ENCODE data around the gene ZNF385A.

ZNF385A gene

GRCh38 chr12:54390668-54391551 is 6.4 kb upstream of the ZNF385A start:
- peak; percentile 50 for DNase-seq

GRCh38 chr12:54390176-54390667 is 5.7 kb upstream of the ZNF385A start:
- DNase-seq = no peak

- DNase-seq = no peak
Measured at GRCh38 chr12:54389607-54390175, 5.2 kb upstream of the ZNF385A start.

GRCh38 chr12:54389134-54389508 is 4.6 kb upstream of the ZNF385A start:
- DNase-seq = no peak

- DNase-seq = no peak
Measured at GRCh38 chr12:54388237-54389133, 4.0 kb upstream of the ZNF385A start.

- DNase-seq = no peak
Measured at GRCh38 chr12:54387114-54387467, 2.6 kb upstream of the ZNF385A start.

- DNase-seq = no peak
Measured at GRCh38 chr12:54386403-54387113, 2.0 kb upstream of the ZNF385A start.

- DNase-seq = no peak
Measured at GRCh38 chr12:54385251-54385914, 850 bp upstream of the ZNF385A start.

DNA sequence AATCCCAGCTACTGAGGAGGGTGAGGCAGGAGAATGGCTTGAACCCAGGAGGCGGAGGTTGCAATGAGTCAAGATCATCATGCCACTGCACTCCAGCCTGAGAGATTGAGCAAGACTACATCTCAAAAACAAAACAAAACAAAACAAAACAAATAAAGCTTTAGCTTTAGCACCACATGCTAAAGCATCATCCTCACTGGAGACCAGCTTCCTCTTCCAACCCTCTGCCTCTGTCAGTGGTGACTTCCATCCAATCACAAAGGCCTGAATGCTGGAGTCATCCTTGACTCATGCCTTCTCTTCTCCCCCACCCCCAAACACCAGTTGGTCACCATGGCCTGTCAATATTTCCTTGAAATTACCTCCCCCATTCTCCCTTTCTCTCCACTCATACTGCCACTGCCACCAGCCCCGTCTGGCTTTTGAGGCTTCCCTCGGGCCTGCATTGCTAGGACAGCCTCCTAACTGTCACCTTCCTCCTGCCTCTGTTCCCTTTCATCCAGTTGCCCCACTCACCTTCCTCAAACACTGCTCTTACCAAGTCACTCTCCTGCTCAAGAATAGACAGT is 1.4 kb downstream of the ZNF385A start:
- no peak for DNase-seq

DNA sequence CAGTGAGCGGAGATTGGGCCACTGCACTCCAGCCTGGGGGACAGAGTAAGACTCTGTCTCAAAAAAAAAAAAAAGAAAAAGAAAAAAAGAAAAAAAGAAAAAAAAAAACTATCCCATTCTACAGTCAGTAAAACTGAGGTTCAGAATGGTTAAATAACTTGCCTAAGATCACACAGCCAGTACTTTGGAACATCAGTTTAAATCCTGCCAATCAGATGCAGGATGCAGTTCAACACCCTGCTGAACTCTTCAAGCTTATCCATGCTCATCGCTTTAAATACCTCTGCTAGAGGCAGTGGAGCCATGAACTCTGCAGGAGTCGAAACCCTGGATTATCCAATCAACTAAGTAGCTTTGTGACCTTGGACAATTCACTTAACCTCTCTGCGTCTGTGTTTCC is 3.4 kb downstream of the ZNF385A start:
- DNase-seq = no peak

- peak; percentile 81 for DNase-seq
Measured at GRCh38 chr12:54379398-54380201, 4.9 kb downstream of the ZNF385A start.

DNA sequence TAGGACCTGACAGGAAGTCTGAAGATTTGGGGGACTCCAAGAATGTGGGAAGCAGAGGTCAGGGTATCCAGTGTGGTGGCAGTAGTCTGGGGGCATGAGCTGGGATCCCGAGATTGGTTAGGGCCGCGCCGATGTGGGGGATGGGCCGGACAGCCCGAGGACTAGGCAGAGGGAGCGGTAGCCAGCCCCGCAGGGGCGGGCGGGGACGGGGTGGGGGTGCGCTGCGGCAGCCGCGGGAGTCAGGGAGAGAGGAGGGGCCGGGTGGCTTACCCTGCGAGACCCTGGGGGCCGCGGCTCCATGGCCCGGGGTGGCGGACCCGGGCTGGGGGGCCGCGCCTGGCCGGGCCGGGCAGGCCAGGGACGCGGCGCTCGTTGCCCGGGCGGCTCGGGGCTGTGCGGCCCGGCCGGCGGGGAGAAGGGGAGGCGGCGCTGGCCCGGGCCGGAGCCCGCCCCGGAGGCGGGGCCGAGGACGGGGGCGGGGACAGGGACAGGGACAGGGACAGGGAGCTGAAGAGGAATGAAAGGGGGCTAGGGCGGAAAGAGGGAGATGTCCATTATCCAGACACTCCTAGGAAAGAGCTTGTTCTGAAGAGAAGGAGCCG is 5.6 kb downstream of the ZNF385A start:
- no peak for DNase-seq

GRCh38 chr12:54377797-54378515 is 6.6 kb downstream of the ZNF385A start:
- no peak for DNase-seq

DNA sequence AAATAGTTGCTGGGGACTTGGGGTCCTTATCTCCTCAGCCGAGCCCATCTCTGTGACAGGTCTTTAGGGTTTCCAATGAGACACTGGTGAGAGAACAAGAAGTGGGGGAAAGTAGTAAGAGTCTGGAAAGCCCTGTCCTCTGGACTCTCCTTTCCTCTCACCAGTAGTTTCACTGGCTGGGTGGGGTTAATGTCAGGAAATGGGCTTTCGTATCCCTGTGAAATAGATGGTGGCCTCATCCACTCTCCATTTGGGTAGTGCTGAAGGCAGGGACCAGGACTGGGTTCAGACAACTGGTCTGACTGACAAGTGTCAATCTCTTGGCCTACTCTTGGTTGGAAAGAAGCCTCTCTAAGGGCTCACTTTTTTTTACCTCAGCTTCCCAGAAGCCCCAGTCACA is 7.5 kb downstream of the ZNF385A start:
- no peak for DNase-seq

- DNase-seq = no peak
Measured at GRCh38 chr12:54376596-54376995, 7.9 kb downstream of the ZNF385A start.

DNA sequence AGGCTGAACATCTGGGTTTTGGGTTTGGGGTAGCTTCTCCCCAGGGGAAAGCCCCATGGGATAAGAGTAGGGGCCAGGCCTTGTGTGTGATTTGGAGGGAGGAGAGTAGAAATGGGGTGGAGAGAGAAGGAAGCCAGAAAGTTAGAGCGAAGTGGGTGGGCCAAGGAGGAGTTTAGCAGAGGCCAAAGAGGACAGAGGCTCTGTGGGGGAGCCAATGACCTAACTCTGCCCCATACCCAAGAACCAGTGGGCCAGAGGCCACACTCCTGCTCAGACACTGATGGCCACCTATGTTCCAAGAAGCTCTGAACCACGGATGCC is 9.3 kb downstream of the ZNF385A start:
- no peak for DNase-seq

DNA sequence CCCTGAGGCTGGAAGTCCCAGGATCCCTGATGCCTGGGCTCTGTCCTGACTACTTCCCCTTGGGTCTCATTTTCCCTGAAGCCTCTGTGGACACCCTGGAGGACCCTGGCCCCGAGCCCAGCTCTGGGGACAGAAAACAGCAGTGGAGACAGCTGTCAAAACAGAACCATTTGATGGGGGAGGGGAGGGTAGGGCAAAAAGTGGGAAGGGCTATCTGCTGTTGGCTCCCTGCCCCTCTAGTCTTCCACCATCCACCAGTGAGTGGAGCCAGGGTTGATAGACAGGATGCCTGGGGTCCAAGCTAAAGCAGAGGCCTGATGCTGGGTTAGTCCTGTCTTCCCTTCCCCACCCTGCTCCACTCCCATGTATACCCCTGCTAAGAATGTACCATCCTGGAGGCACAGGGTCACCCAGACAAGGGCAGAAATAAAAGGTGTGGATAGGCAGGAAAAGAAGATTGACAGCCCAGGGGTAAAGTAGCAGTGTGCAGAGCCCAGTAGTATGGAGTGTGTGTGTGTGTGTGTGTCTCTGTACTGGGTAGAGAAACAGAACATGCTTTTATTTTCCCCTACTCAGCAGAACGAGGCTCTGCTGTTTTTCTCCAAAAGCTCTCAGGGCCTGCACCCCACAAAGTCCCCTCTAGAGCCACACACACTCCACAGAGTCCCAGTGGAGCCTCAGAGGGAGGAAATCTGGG is 9.8 kb downstream of the ZNF385A start:
- DNase-seq = no peak

GRCh38 chr12:54373649-54374561 is 10.6 kb downstream of the ZNF385A start:
- DNase-seq = no peak

Measured in activated CD4-positive, alpha-beta T cell treated with anti-CD3 and anti-CD28 coated beads for 1 hour (primary cell).